WI38 (cell line): Measurements from ENCODE around the gene DEDD.
A peak's percentile ranks its signal among the peaks of the same experiment; 100 is the strongest.

Experiments used
- H3K4me3 ChIP-seq: 2 replicates; pipeline ENCODE4 v1.5.1; 2011; ENCODE audit warnings: low read depth, mild to moderate bottlenecking, control low read depth, low read length
- TF ChIP-seq, protein P1 (sequence below): IDR thresholded peaks from 2 replicates; pipeline ENCODE4 v1.5.1; 2012; ENCODE audit warnings: low read depth, mild to moderate bottlenecking, control low read depth, low read length

DEDD gene

DNA sequence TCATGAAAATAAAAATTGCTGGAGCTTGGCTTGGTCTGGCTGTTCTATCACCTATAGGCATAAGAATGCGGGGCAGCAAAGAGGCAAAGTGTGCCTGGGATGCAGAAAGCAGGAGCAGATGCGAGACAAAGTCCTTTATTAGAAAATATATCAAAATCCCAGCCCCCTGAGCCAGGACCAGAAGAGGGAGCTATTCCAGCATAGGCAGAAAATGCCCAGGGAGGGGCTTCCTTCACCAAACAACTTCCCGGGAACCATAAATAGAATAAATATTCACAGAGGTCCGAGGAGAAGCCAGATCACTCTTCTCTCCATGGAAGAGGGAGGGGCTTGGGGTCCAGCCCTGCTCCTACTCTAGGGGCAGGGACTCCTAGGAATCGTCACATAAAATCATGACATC, 38.7 kb upstream of the DEDD start:
- TF ChIP-seq, protein P1, sequence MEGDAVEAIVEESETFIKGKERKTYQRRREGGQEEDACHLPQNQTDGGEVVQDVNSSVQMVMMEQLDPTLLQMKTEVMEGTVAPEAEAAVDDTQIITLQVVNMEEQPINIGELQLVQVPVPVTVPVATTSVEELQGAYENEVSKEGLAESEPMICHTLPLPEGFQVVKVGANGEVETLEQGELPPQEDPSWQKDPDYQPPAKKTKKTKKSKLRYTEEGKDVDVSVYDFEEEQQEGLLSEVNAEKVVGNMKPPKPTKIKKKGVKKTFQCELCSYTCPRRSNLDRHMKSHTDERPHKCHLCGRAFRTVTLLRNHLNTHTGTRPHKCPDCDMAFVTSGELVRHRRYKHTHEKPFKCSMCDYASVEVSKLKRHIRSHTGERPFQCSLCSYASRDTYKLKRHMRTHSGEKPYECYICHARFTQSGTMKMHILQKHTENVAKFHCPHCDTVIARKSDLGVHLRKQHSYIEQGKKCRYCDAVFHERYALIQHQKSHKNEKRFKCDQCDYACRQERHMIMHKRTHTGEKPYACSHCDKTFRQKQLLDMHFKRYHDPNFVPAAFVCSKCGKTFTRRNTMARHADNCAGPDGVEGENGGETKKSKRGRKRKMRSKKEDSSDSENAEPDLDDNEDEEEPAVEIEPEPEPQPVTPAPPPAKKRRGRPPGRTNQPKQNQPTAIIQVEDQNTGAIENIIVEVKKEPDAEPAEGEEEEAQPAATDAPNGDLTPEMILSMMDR, result no peak
- H3K4me3 ChIP-seq, result no peak overlapping the region

- TF ChIP-seq, protein P1, result no peak
Observed at GRCh38 chr1:161168906-161169305, 36.4 kb upstream of the DEDD start.

GRCh38 chr1:161166669-161167548, 34.4 kb upstream of the DEDD start:
- peak overlapping the region; percentile 69 for H3K4me3 ChIP-seq
- TF ChIP-seq, protein P1, result no peak

More at GRCh38 chr1:161168906-161169305, 36.4 kb upstream of the DEDD start:
- H3K4me3 ChIP-seq, result no peak overlapping the region

GRCh38 chr1:161165742-161166668, 33.5 kb upstream of the DEDD start, which contains the start of gene PPOX:
Gene PPOX, plus strand, starts transcription at chr1:161166426. Its CDS starts 422 bp downstream, at chr1:161166848.
- TF ChIP-seq, protein P1, result peak; percentile 61
- peak within 1 kb of the TSS; percentile 69 for H3K4me3 ChIP-seq

DNA sequence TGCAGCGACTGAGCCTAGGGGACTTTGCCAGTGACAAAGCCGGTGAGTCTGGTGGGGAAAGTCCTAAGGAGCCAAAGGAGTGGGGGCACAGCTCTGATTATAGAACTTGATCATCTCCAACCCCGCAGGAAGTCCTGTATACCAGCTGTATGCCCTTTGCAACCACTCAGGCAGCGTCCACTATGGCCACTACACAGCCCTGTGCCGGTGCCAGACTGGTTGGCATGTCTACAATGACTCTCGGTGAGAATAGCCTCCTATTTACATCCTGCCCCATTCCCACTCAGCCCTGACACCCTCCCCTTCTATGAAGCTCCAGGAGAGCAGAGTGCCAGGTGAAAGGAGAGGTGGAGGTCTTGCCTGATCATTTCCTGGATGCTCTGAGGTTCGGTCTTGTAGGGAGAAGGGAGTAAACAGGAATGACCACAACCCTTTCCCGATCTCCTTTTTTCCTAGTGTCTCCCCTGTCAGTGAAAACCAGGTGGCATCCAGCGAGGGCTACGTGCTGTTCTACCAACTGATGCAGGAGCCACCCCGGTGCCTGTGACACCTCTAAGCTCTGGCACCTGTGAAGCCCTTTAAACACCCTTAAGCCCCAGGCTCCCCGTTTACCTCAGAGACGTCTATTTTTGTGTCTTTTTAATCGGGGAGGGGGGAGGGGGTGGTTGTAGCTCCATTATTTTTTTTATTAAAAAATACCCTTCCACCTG, 32.6 kb upstream of the DEDD start:
- TF ChIP-seq, protein P1, result no peak
- H3K4me3 ChIP-seq, result peak overlapping the region; percentile 69

DNA sequence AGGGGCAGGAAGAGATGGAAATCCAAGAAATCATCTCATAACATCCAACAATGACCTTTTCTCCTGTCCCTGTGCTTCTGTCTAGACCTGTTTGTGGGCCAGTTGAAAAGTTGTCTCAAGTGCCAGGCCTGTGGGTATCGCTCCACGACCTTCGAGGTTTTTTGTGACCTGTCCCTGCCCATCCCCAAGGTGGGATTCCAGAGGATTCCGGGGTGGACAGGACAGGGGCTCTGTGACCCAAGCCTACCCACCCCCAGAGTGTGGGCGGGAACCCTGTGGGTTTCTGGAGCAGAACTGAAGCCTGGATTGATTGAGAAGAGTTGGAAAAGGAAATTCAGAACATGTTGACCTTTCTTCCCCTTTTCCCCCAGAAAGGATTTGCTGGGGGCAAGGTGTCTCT, 31.3 kb upstream of the DEDD start:
- TF ChIP-seq, protein P1, result no peak
- H3K4me3 ChIP-seq, result no peak overlapping the region
